Thyroid gland (tissue), 4 donors: ENCODE measurements around the gene MOAP1. TPM values are rescaled to one million over a fixed set of nuclear protein-coding genes. Genes with fewer than 3 reads are reported as not detected.

Experiments
- DNase-seq, 2 donors: peaks; one replicate each; pipeline ENCODE4 v3.0.0-alpha.2; 2019
- H3K27ac ChIP-seq, 3 donors: fragments of 200-600 bp; sonication (generic); 1 replicate in 2 of 3; 2 replicates in 1 of 3; pipeline ENCODE4 v1.5.1; 2016 to 2019; ENCODE audit warnings: mild to moderate bottlenecking in 1 of 3, moderate library complexity in 1 of 3
- H3K27me3 ChIP-seq: fragments of 200-600 bp; sonication (generic); one replicate; pipeline ENCODE4 v1.5.1; 2019
- H3K36me3 ChIP-seq, 2 donors: fragments of 200-600 bp; sonication (generic); one replicate each; pipeline ENCODE4 v1.5.1; 2016 to 2019
- H3K4me1 ChIP-seq, 2 donors: fragments of 200-600 bp; sonication (generic); one replicate each; pipeline ENCODE4 v1.5.1; 2017 to 2019
- H3K4me3 ChIP-seq, 3 donors: fragments of 200-600 bp; sonication (generic); replicated peaks in 1 of 3; 1 replicate in 2 of 3; 2 replicates in 1 of 3; pipeline ENCODE4 v1.5.1; 2016; ENCODE audit warnings: mild to moderate bottlenecking in 1 of 3
- H3K9me3 ChIP-seq: fragments of 200-600 bp; sonication (generic); one replicate; pipeline ENCODE4 v1.5.1; 2017
- CTCF ChIP-seq, 6 experiments: fragments of 200-600 bp in 3 of 6; fragments of 450-650 bp in 3 of 6; sonication (generic) in 3 of 6; IDR thresholded peaks; one replicate each; pipeline ENCODE4 v1.5.1; 2016 to 2019; ENCODE audit warnings: antibody characterized with exemption in 6 of 6, mild to moderate bottlenecking in 2 of 6, inconsistent platforms in 1 of 6, moderate library complexity in 1 of 6
- POLR2A ChIP-seq, 2 donors: fragments of 450-650 bp; IDR thresholded peaks; one replicate each; pipeline ENCODE4 v1.6.1; 2017; ENCODE audit warnings: antibody characterized with exemption in 2 of 2, mild to moderate bottlenecking in 2 of 2, moderate library complexity in 1 of 2
- WGBS, 2 donors: methylation state at CpG; one replicate each; pipeline ENCODE4 v1.1.5; 2017; 5-methylcytosine and 5-hydroxymethylcytosine counted together
- intact Hi-C: fragments of 100-400 bp; cut with DNase I; formaldehyde crosslinking; loops from one replicate; pipeline ENCODE4 v1.15.1; 2023
- total RNA-seq, 4 donors: library from RNA; depleted of rRNA; stranded (reverse); fragments of >200 nt; gene quantifications; one replicate each; pipeline ENCODE4 v1.2.3, GENCODE V29; 2016

MOAP1 gene
- total RNA-seq, 4 donors from 2014 or later = 34.1 to 48.2 (median 41.5) TPM

- no peak overlapping the region for H3K27ac ChIP-seq
- no peak for TF ChIP-seq POLR2A (IDR thresholded peaks at IDR 0.05)
- no peak for TF ChIP-seq CTCF (IDR thresholded peaks at IDR 0.05)
- intact Hi-C loops = no loop called here
- H3K36me3 ChIP-seq = no peaks in the 10 kb centered on the region
- no peaks in the 10 kb centered on the region for H3K27me3 ChIP-seq
- no peak for DNase-seq
- no peaks in the 10 kb centered on the region for H3K9me3 ChIP-seq
- WGBS, 2 donors = 44 to 59% methylated on average over 16 of the region's 16 CpGs
- no peak overlapping the region for H3K4me3 ChIP-seq
- H3K4me1 ChIP-seq = no peaks in the 10 kb centered on the region
These were observed 34.2 kb downstream of the MOAP1 start for GRCh38 chr14:93150227-93151208.

DNA sequence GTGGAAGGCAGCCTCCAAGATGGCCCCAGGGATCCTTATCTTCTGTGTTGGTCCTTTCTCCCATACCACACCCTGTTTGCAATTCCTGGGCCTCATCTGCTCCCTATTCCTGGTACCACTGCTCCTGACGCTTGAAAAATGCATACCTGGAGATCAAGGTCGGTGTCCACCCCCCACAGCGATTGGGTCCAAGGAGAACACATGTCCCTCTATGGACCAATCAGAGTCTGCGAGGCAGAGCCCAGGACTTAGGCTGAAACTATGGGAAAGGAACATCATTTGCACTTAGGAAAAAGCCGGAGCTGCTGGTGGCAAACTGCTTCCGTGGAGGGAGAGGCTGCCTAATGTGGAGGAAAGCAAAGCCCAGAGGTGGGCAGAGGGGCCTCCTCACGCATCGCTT is 35.7 kb downstream of the MOAP1 start:
- 87 to 90% methylated on average over 8 of the region's 8 CpGs for WGBS, 2 donors

DNA sequence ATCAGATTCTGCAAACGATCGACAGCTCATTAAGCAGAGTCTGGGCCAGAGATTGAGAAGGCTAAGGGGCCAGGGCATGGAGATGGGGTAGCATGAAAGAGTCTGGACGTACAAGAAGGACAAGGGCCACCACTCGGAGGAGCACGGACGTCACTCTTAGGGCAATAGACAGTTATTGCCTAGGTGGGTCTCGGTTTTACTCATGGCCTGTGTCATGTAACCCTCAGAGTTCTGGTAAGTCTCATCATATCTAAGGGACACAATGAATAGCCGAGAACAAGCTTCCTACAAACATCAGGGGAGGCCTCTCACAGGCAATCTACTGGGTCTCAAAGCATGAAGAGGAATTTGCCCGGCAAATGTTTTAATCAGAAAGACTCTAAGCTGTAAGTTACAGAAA is 38.6 kb downstream of the MOAP1 start:
- no peaks in the 10 kb centered on the region for H3K27me3 ChIP-seq
- no peaks in the 10 kb centered on the region for H3K9me3 ChIP-seq
- H3K4me1 ChIP-seq = no peaks in the 10 kb centered on the region
- H3K36me3 ChIP-seq = no peaks in the 10 kb centered on the region
- intact Hi-C loops = no loop called here
- no peak for DNase-seq
- TF ChIP-seq POLR2A (IDR thresholded peaks at IDR 0.05) (no peak), CTCF (IDR thresholded peaks at IDR 0.05) (no peak)
- WGBS, 2 donors = 73 to 81% methylated on average over 9 of the region's 9 CpGs
- no peak overlapping the region for H3K27ac ChIP-seq
- H3K4me3 ChIP-seq = no peak overlapping the region

More for the DNA sequence above, 35.7 kb downstream of the MOAP1 start:
- DNase-seq = no peak
- H3K27ac ChIP-seq = no peak overlapping the region
- no peaks in the 10 kb centered on the region for H3K27me3 ChIP-seq
- no peak overlapping the region for H3K4me3 ChIP-seq
- no peaks in the 10 kb centered on the region for H3K9me3 ChIP-seq
- H3K36me3 ChIP-seq = no peaks in the 10 kb centered on the region
- no peaks in the 10 kb centered on the region for H3K4me1 ChIP-seq
- intact Hi-C loops = no loop called here
- TF ChIP-seq CTCF (IDR thresholded peaks at IDR 0.05) = no peak
- no peak for TF ChIP-seq POLR2A (IDR thresholded peaks at IDR 0.05)

GRCh38 chr14:93142854-93143652 is 41.6 kb downstream of the MOAP1 start:
- no peak for TF ChIP-seq CTCF (IDR thresholded peaks at IDR 0.05)
- no peak for TF ChIP-seq POLR2A (IDR thresholded peaks at IDR 0.05)
- H3K4me1 ChIP-seq = peaks cover 4 to 5% of the 10 kb centered on the region in 2 donors
- H3K36me3 ChIP-seq = no peaks in the 10 kb centered on the region
- intact Hi-C loops = no loop called here
- no peaks in the 10 kb centered on the region for H3K9me3 ChIP-seq
- WGBS, 2 donors = 73 to 82% methylated on average over 12 to 13 of the region's 13 CpGs
- H3K4me3 ChIP-seq = no peak overlapping the region
- no peaks in the 10 kb centered on the region for H3K27me3 ChIP-seq
- no peak overlapping the region for H3K27ac ChIP-seq
- DNase-seq = no peak
